Measurements from ENCODE around the gene CTNNB1.

Gene CTNNB1

GRCh38 chr3:41243183-41243582 is 43.9 kb downstream of the CTNNB1 start:
- FAIRE-seq (no peak), DNase-seq (ENCODE audit: insufficient read length, low spot score) (no peak)
- no peak for TF ChIP-seq POLR2A (IDR thresholded peaks at IDR 0.05; ENCODE audit: low read depth, low read length)

- DNase-seq (ENCODE audit: insufficient read length, low spot score) (no peak), FAIRE-seq (no peak)
- TF ChIP-seq POLR2A (IDR thresholded peaks at IDR 0.05; ENCODE audit: low read depth, low read length), result no peak
These were observed 45.5 kb downstream of the CTNNB1 start for GRCh38 chr3:41244620-41245336.

GRCh38 chr3:41247055-41248004 is 48.0 kb downstream of the CTNNB1 start:
- FAIRE-seq, result no peak
- no peak for TF ChIP-seq POLR2A (IDR thresholded peaks at IDR 0.05; ENCODE audit: low read depth, low read length)
- DNase-seq (ENCODE audit: insufficient read length, low spot score), result no peak

- FAIRE-seq (no peak), DNase-seq (ENCODE audit: insufficient read length, low spot score) (no peak)
- no peak for TF ChIP-seq POLR2A (IDR thresholded peaks at IDR 0.05; ENCODE audit: low read depth, low read length)
These were observed 49.2 kb downstream of the CTNNB1 start for GRCh38 chr3:41248525-41248924.

GRCh38 chr3:41249318-41249717 is 50.0 kb downstream of the CTNNB1 start:
- no peak for TF ChIP-seq POLR2A (IDR thresholded peaks at IDR 0.05; ENCODE audit: low read depth, low read length)
- no peak for FAIRE-seq
- no peak for DNase-seq (ENCODE audit: insufficient read length, low spot score)

- FAIRE-seq, result no peak
- no peak for DNase-seq (ENCODE audit: insufficient read length, low spot score)
- TF ChIP-seq POLR2A (IDR thresholded peaks at IDR 0.05; ENCODE audit: low read depth, low read length), result no peak
These were observed 51.5 kb downstream of the CTNNB1 start for GRCh38 chr3:41250825-41251224.

GRCh38 chr3:41251593-41251992 is 52.3 kb downstream of the CTNNB1 start:
- no peak for TF ChIP-seq POLR2A (IDR thresholded peaks at IDR 0.05; ENCODE audit: low read depth, low read length)
- FAIRE-seq, result no peak
- DNase-seq (ENCODE audit: insufficient read length, low spot score), result no peak

GRCh38 chr3:41258239-41258800 is 59.0 kb downstream of the CTNNB1 start:
- no peak for DNase-seq (ENCODE audit: insufficient read length, low spot score)
- FAIRE-seq, result no peak
- TF ChIP-seq POLR2A (IDR thresholded peaks at IDR 0.05; ENCODE audit: low read depth, low read length), result no peak

- FAIRE-seq (no peak), DNase-seq (ENCODE audit: insufficient read length, low spot score) (no peak)
These were observed 60.3 kb downstream of the CTNNB1 start for GRCh38 chr3:41259449-41260062.

GRCh38 chr3:41260063-41260450 is 60.8 kb downstream of the CTNNB1 start:
- no peak for TF ChIP-seq POLR2A (IDR thresholded peaks at IDR 0.05; ENCODE audit: low read depth, low read length)
- FAIRE-seq (no peak), DNase-seq (ENCODE audit: insufficient read length, low spot score) (no peak)

More at GRCh38 chr3:41259449-41260062, 60.3 kb downstream of the CTNNB1 start:
- no peak for TF ChIP-seq POLR2A (IDR thresholded peaks at IDR 0.05; ENCODE audit: low read depth, low read length)

GRCh38 chr3:41265011-41265545 is 65.8 kb downstream of the CTNNB1 start:
- no peak for TF ChIP-seq POLR2A (IDR thresholded peaks at IDR 0.05; ENCODE audit: low read depth, low read length)
- peak; percentile 72 for DNase-seq (ENCODE audit: insufficient read length, low spot score)
- FAIRE-seq, result peak; percentile 60

- no peak for FAIRE-seq
- TF ChIP-seq POLR2A (IDR thresholded peaks at IDR 0.05; ENCODE audit: low read depth, low read length), result no peak
- DNase-seq (ENCODE audit: insufficient read length, low spot score), result no peak
These were observed 66.5 kb downstream of the CTNNB1 start for GRCh38 chr3:41265823-41266273.

- FAIRE-seq (peak; percentile 99), DNase-seq (ENCODE audit: insufficient read length, low spot score) (peak; percentile 70)
- TF ChIP-seq POLR2A (IDR thresholded peaks at IDR 0.05; ENCODE audit: low read depth, low read length), result no peak
These were observed 68.8 kb downstream of the CTNNB1 start for GRCh38 chr3:41267975-41268640.

Data from H54 (cell line).